Measurements from ENCODE around the gene CDH13.

The CDH13 gene

GRCh38 chr16:82963653-82964052, 336.9 kb downstream of the CDH13 start:
- DNase-seq, result no peak

GRCh38 chr16:82965808-82966207, 339.0 kb downstream of the CDH13 start:
- no peak for DNase-seq

DNA sequence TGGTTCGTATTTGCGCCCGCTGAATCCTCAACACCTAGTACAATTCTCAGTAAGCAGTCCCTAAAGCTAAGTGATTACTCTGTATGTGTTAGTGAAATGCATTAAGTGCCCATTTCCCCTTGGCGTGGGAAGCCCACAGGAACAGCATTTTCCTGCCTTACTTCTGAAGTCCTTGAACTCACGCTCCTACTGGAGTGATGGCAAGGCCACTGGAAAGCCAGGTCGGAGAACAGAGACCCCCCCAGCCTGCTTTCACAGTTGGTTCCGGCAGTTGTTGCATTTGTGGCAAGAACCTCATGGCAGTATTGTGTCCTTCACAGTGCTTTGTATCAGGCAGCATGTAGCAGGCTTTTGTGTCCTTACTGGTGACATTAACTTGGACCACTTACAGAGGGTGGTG, 340.7 kb downstream of the CDH13 start:
- no peak for DNase-seq

- no peak for DNase-seq
Measured at GRCh38 chr16:82971126-82971525, 344.4 kb downstream of the CDH13 start.

GRCh38 chr16:82972331-82972919, 345.7 kb downstream of the CDH13 start:
- no peak for DNase-seq

DNA sequence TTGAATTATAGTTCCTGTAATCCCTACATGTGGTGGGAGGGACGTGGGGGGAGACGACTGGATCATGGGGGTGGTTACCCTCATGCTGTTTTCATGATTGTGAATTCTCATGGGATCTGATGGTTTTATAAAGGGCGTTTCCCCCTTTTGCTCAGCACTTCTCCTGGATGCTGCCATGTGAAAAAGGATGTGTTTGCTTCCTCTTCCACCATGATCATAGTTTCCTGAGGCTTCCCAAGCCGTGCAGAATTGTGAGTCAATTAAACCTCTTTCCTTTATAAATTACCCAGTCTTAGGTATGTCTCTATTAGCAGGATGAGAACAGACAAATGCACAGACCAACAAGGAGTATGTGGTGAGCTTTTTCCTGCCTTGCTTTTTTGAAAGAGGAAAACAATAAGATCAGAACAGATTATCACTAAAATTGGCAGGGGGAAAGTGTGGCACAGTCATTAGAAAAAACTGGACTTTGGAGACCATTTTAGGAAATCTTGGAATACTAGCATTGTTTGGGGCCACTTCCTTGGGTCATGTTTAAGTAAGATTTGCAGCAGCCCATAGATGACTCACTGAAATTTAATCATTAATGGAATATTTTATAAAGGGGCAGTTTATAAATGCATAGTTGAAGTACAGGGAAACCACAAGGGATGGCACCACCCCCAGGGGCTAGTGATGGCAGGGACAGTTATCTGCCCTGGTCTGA, 352.8 kb downstream of the CDH13 start:
- DNase-seq, result no peak

- DNase-seq, result no peak
Measured at GRCh38 chr16:82980810-82981209, 354.0 kb downstream of the CDH13 start.

- DNase-seq, result no peak
Measured at GRCh38 chr16:82987767-82988166, 361.0 kb downstream of the CDH13 start.

GRCh38 chr16:82990155-82990554, 363.4 kb downstream of the CDH13 start:
- no peak for DNase-seq

- no peak for DNase-seq
Measured at GRCh38 chr16:82991410-82991809, 364.6 kb downstream of the CDH13 start.

DNA sequence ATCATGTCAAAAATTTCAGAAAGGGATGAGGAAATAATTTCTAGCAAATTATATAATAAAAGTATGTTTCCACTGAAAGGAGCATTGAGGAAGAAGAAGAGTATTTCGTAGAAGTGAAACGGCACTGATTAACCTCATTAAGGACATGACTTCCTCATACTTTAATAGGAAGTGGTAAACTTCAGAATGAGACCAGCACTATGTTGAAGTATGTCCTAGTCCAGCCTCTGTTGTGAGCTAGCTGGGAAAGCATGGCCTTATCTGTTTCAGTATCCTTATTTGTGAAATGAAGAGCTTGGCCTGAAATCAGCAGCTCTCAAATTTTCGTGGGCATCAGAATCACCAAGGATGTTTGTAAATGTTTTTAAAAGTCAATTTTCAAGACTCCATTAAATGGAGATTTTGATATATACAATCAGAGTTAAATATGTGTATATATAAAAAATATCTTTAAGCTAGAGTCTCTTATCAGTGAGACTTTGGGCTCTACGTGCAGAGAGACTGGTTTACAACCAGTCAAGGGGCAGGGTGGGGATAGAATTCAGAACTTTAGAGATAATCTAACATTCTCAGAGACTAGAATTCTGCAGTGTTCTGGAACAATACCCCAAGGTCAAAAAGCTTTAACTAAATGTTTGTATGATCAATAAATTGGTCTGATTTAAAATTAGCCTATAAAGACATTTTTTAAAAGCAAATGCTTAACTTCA, 365.4 kb downstream of the CDH13 start:
- no peak for DNase-seq

- DNase-seq, result no peak
Measured at GRCh38 chr16:82992786-82993185, 366.0 kb downstream of the CDH13 start.

DNA sequence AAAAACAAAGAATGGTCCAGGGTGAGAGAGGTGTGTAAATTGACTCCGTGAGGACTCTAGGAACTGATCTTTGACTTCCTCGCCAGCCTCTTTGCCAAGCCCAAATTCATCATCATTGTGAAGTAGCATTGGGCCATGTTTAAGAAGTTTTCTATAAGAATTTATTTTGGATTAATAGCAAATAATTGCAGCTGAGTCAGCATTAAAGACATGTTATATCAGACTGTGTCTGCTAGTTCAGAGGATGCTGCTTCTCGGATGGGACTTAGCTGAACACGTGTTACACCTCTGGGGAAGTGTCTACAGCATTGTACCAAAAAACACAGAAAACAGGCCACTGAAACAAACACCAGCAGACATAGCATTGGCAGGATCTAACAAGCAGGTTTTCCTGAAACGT, 366.6 kb downstream of the CDH13 start:
- DNase-seq, result no peak

DNA sequence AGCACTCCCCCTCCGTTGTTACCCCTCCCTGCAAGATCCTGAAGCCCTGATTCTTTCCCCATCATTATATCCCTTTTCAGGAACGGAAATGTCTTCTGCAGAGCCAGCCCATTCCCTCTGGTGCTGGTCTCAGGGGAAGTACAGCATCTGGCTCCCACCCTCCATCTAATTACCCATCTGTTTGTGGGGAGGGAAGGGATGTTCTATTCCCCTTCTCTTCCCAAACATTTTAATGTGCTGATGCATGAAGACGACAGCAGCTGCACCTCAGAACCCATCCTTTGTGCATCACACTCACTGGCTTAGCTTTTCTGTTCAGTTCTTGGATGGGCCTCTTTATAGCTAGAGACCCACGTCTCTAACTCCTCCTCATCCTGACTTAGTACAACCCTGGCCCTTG, 367.2 kb downstream of the CDH13 start:
- DNase-seq, result no peak

DNA sequence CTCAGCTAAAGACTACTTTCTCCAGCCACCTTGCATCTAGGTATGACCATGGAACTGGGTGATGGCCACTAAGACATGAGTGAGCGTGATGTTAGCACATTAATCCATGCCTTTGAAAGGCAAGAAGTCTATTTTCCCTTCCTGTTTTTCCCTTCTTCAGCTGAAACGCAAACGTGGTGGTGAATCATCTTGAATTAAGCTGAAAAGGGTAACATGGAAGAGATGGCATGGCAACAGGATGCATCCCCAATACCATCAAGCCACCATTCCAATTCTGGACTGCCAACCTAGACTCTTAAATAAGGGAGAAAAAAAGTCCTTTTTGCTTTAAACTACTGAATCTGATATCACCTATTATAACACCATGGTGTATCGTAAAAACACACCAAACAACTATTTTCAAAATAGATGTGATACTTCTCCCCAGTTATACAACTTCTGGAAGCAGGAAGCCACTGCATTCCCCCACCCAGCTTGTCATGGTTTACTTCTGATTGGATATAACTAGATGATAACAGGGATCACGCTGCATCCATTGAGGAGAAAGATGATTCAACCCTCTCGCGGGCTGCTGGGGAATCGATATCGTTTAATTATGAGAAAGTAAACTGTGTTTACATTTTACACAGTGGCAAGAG, 368.6 kb downstream of the CDH13 start:
- DNase-seq, result no peak

DNA sequence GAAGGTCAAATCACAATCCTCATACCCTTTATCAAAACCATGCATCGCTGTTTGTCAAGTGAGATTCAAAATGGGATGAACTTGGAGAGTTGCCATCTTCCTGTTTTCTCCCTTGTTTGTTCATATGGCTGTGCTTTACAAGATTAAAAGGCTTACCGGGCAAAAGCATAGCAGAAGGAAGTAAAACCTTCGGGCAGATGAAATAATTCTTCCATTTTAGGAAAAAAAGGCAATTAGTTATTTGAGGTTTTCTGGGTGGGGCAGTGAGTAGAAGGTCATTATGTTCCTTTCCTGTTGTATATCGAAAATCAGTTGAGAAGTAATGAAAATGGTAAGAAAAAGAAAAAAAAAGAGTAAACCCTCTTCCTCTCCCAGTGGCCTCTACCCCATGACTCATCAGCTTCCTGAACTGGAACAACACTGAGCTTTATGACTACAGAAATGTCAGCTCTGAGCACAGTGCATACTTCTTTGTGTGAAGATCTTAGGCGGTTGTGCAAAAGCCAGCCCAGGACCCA, 369.2 kb downstream of the CDH13 start:
- DNase-seq, result peak in 1 of 3 experiments; percentile 32

GRCh38 chr16:82996814-82997213, 370.0 kb downstream of the CDH13 start:
- no peak for DNase-seq

- no peak for DNase-seq
Measured at GRCh38 chr16:82999711-83000110, 372.9 kb downstream of the CDH13 start.

DNA sequence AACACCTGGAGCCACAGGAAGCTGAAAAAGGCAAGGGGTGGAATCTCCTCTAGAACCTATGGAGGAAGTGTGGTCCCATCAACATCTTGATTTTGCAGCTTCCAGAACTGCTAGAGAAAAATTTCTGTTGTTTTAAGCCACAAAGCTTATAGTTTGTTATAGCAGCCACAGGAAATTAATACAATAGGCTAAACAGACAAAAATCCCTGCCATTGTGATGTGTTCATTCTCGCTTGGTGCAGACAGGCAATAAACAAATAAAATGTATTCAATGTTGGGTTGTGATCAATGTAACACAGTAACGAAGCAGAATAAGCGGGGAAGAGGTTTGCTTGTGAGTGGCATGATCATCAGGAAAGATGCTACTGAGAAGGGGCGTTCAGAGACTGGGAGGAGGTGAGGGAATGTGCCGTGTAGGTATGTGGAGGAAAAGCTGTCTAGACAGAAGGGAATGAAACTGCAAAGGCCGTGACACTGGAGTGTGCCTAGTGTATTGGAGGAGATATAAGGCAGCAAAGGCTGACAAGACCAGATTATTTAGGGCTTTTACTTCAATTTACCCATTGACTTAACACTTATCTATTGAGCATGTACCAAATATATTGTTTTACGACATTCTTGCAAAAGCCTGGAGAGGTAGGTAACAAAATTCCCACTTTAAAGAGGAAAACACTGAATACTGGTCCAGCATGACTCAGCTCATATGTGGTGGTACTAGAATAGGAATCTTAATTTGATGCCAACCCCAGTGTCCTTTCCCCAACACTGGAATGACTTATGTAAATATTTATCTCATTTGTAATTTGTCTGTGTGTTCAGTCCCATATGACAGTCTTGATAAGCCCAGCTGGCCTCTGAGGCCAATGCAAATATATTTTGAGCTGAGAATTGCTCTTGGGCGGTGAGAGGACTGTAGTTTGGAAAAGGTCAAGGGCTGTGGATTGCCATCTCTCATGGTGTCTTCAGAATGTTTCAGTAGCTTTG, 375.9 kb downstream of the CDH13 start:
- peak in 2 of 3 experiments; percentile 2 to 55 for DNase-seq

DNA sequence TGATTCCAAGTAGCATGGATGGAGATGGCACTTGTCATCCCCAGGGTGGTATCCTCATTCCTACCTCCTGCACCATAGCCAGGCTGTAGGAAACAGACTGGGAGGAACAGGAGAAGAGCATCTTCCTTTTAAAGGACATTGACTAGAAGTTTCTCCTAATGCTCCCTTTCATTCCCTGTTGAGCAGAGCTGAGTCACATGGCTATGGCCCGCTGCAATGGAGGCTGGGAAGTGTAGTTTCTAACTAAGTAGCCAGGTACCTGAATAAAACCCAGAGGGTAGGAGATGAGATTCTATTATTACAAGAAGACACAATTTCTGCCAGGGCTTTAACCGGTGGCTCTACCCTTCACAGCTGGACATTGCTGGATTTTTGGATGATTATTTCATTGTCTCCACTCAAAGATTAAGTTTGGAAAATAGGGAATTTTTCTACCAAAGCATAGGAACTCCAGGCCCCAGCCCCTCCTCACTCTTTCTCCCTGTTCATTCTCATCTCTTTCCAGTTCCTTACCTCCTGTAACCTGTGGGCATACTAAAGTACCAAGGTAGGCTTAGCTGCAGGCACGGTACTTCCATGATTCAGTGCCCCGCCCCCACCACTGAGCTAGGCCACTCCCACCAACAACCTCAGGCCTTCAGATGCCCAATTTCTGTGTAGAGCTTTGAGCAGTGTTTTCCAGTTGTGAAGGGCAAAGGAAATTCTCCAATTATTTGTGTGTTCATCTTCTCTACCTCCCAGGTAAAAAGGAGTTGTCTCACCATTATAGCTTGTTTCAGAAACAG, 378.3 kb downstream of the CDH13 start:
- no peak for DNase-seq

DNA sequence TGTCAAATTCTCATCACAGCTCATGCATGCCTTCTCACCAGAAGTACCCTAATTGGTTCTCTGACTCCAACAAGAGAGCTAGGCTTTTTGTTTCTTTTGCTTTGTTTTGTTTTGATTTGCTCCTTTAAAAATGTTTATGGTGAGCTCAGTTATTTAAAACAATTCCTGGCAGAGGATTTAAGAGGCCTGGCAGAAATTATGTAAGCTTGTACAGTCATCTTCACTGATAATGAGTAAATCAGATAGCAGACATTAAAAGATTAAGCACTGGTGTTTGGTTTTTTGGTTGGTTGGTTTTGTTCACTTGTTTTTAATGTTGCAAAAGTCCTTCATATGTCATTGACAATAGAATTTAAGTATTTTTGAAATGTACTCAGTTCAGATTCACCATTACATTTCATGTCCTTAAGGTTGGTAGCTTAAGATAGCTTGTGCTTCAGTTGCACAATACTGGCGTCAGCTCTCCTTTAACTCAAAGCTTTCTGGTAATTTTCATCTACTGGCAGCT, 378.9 kb downstream of the CDH13 start:
- DNase-seq, result no peak

Data from NCI-H1417 (cell line).